Measurements from ENCODE around the gene UNK.

DNA sequence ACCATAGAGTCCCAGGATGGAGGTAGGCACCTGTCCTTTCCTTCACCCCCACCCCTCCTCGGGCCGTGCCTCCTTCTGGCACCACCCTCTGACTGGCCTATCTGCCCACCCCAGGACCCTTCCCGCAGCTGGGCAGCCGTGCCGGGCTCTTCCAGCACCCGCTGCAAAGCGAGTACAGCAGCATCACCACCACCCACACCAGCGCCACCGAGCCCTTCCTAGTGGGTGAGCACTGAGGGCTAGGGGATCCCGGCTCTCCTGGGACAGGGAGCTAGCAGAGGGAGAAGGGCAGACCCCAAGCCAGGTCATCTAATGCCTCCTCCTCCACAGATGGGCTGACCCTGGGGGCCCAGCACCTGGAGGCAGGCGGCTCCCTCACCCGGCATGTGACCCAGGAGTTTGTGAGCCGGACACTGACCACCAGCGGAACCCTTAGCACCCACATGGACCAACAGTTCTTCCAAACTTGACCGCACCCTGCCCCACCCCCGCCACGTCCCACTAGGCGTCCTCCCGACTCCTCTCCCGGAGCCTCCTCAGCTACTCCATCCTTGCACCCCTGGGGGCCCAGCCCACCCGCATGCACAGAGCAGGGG, 27.4 kb upstream of the UNK start:
- TF ChIP-seq MAX (IDR thresholded peaks at IDR 0.05) (no peak), CTCF (IDR thresholded peaks at IDR 0.05) (no peak), ESRRA (IDR thresholded peaks at IDR 0.05; ENCODE audit: borderline replicate concordance, low read length) (no peak), BCL3 (IDR thresholded peaks at IDR 0.05) (no peak), USF2 (IDR thresholded peaks at IDR 0.05) (no peak)
- TF ChIP-seq, protein P1, sequence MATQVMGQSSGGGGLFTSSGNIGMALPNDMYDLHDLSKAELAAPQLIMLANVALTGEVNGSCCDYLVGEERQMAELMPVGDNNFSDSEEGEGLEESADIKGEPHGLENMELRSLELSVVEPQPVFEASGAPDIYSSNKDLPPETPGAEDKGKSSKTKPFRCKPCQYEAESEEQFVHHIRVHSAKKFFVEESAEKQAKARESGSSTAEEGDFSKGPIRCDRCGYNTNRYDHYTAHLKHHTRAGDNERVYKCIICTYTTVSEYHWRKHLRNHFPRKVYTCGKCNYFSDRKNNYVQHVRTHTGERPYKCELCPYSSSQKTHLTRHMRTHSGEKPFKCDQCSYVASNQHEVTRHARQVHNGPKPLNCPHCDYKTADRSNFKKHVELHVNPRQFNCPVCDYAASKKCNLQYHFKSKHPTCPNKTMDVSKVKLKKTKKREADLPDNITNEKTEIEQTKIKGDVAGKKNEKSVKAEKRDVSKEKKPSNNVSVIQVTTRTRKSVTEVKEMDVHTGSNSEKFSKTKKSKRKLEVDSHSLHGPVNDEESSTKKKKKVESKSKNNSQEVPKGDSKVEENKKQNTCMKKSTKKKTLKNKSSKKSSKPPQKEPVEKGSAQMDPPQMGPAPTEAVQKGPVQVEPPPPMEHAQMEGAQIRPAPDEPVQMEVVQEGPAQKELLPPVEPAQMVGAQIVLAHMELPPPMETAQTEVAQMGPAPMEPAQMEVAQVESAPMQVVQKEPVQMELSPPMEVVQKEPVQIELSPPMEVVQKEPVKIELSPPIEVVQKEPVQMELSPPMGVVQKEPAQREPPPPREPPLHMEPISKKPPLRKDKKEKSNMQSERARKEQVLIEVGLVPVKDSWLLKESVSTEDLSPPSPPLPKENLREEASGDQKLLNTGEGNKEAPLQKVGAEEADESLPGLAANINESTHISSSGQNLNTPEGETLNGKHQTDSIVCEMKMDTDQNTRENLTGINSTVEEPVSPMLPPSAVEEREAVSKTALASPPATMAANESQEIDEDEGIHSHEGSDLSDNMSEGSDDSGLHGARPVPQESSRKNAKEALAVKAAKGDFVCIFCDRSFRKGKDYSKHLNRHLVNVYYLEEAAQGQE (IDR thresholded peaks at IDR 0.05): no peak
